ENCODE results near the gene CWH43. TPM values are rescaled to one million over a fixed set of nuclear protein-coding genes. Genes with fewer than 3 reads are reported as not detected.
"Not testable (repeated sequence)": the region's sequence is repeated elsewhere in the genome, so short reads cannot be mapped to it uniquely, and the experiment has no call there.

Gene CWH43
- total and polyA plus RNA-seq, 2 donors (not counting 3 experiments of a cell fraction or from before 2014, with no cell fraction given): not detected

GRCh38 chr4:49091883-49092282, 105.8 kb downstream of the CWH43 start:
- H4K20me1 ChIP-seq (replicated peaks; ENCODE audit: control insufficient read depth, extremely low read depth, insufficient read depth, low read length); dilution Hi-C loops (cut with MboI; ENCODE audit: extremely low pct_ligation_motif_present, low sequenced_read_pairs); H3K9me1 ChIP-seq (replicated peaks; ENCODE audit: control insufficient read depth, extremely low read depth, insufficient read depth, low read length); BruUV-seq (replicated peaks); H3K27ac ChIP-seq (ENCODE audit: insufficient read depth, low read depth, low read length); H3K9ac ChIP-seq (replicated peaks; ENCODE audit: extremely low read depth, insufficient read depth, low read length); H3K27me3 ChIP-seq (ENCODE audit: control insufficient read depth in 2 of 2, insufficient read depth in 2 of 2, low read length in 2 of 2); H3K4me1 ChIP-seq (ENCODE audit: control insufficient read depth, extremely low read depth, insufficient read depth, low read length); H3K36me3 ChIP-seq (ENCODE audit: control insufficient read depth in 2 of 2, extremely low read depth in 1 of 2, insufficient read depth in 2 of 2, low read length in 2 of 2); CTCF ChIA-PET; intact Hi-C loops (cut with micrococcal nuclease); H3K79me2 ChIP-seq (ENCODE audit: control insufficient read depth, insufficient read depth, low read length); H2AFZ ChIP-seq (ENCODE audit: low read depth, low read length); POLR2A ChIA-PET; H3K4me2 ChIP-seq (ENCODE audit: insufficient read depth, low read length); FAIRE-seq; H3K4me3 ChIP-seq (replicated peaks in 1 of 3; ENCODE audit: insufficient read depth in 1 of 3, low read depth in 1 of 3, low read length in 3 of 3): not testable (repeated sequence)
- H3K9me3 ChIP-seq (replicated peaks; ENCODE audit: control insufficient read depth, insufficient read depth, low read length): peaks cover 26% of the 10 kb centered on the region
- DNase-seq (ENCODE audit: low read depth, low spot score): peak; percentile 48

GRCh38 chr4:49092608-49093135, 106.6 kb downstream of the CWH43 start:
- peak; percentile 63 for DNase-seq (ENCODE audit: low read depth, low spot score)
- intact Hi-C loops (cut with micrococcal nuclease); BruUV-seq (replicated peaks); dilution Hi-C loops (cut with MboI; ENCODE audit: extremely low pct_ligation_motif_present, low sequenced_read_pairs); H3K27ac ChIP-seq (ENCODE audit: insufficient read depth, low read depth, low read length); H3K4me2 ChIP-seq (ENCODE audit: insufficient read depth, low read length); H3K36me3 ChIP-seq (ENCODE audit: control insufficient read depth in 2 of 2, extremely low read depth in 1 of 2, insufficient read depth in 2 of 2, low read length in 2 of 2); FAIRE-seq; H3K79me2 ChIP-seq (ENCODE audit: control insufficient read depth, insufficient read depth, low read length); H2AFZ ChIP-seq (ENCODE audit: low read depth, low read length); H3K27me3 ChIP-seq (ENCODE audit: control insufficient read depth in 2 of 2, insufficient read depth in 2 of 2, low read length in 2 of 2); H3K9ac ChIP-seq (replicated peaks; ENCODE audit: extremely low read depth, insufficient read depth, low read length); H3K4me3 ChIP-seq (replicated peaks in 1 of 3; ENCODE audit: insufficient read depth in 1 of 3, low read depth in 1 of 3, low read length in 3 of 3); CTCF ChIA-PET; POLR2A ChIA-PET; H3K9me1 ChIP-seq (replicated peaks; ENCODE audit: control insufficient read depth, extremely low read depth, insufficient read depth, low read length); H3K4me1 ChIP-seq (ENCODE audit: control insufficient read depth, extremely low read depth, insufficient read depth, low read length); H4K20me1 ChIP-seq (replicated peaks; ENCODE audit: control insufficient read depth, extremely low read depth, insufficient read depth, low read length): not testable (repeated sequence)
- peaks cover 29% of the 10 kb centered on the region for H3K9me3 ChIP-seq (replicated peaks; ENCODE audit: control insufficient read depth, insufficient read depth, low read length)

DNA sequence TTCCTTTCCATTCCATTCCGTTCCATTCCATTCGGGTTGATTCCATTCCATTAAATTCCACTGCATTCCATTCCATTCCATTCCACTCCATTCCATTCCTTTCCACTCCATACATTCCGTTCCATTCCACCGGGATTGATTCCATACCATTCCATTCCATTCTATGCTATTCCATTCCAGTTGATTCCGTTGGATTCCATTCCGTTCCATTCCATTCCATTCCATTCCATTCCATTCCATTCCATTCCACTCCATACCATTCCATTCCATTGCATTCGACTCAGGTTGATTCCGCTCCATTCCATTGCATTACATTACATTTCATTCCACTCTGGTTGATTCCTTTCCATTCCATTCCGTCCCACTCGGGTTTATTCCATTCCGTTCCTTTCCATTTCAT, 110.1 kb downstream of the CWH43 start:
- POLR2A ChIA-PET; H3K79me2 ChIP-seq (ENCODE audit: control insufficient read depth, insufficient read depth, low read length); H3K36me3 ChIP-seq (ENCODE audit: control insufficient read depth in 2 of 2, extremely low read depth in 1 of 2, insufficient read depth in 2 of 2, low read length in 2 of 2); FAIRE-seq; CTCF ChIA-PET; intact Hi-C loops (cut with micrococcal nuclease); dilution Hi-C loops (cut with MboI; ENCODE audit: extremely low pct_ligation_motif_present, low sequenced_read_pairs); H2AFZ ChIP-seq (ENCODE audit: low read depth, low read length); BruUV-seq (replicated peaks); H3K27ac ChIP-seq (ENCODE audit: insufficient read depth, low read depth, low read length); H3K9ac ChIP-seq (replicated peaks; ENCODE audit: extremely low read depth, insufficient read depth, low read length); H3K4me3 ChIP-seq (replicated peaks in 1 of 3; ENCODE audit: insufficient read depth in 1 of 3, low read depth in 1 of 3, low read length in 3 of 3); H3K4me2 ChIP-seq (ENCODE audit: insufficient read depth, low read length); H3K4me1 ChIP-seq (ENCODE audit: control insufficient read depth, extremely low read depth, insufficient read depth, low read length); H4K20me1 ChIP-seq (replicated peaks; ENCODE audit: control insufficient read depth, extremely low read depth, insufficient read depth, low read length); H3K27me3 ChIP-seq (ENCODE audit: control insufficient read depth in 2 of 2, insufficient read depth in 2 of 2, low read length in 2 of 2); H3K9me1 ChIP-seq (replicated peaks; ENCODE audit: control insufficient read depth, extremely low read depth, insufficient read depth, low read length): not testable (repeated sequence)
- DNase-seq (ENCODE audit: low read depth, low spot score): peak; percentile 52
- peaks cover 39% of the 10 kb centered on the region for H3K9me3 ChIP-seq (replicated peaks; ENCODE audit: control insufficient read depth, insufficient read depth, low read length)

DNA sequence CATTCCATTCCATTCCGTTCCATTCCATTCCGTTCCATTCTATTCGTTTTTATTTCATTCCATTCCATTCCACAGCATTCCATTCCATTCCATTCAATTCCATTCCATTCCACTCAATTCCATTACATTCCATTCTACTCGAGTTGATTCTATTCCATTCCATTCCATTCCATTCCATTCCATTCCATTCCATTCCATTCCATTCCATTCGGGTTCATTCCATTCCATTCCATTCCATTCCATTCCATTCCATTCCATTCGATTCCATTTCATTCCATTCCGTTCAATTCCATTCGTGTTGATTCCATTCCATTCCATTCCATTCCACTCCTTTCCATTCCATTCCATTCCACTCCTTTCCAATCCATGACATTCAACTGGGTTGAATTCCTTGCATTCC, 110.6 kb downstream of the CWH43 start:
- BruUV-seq (replicated peaks); H3K4me2 ChIP-seq (ENCODE audit: insufficient read depth, low read length); dilution Hi-C loops (cut with MboI; ENCODE audit: extremely low pct_ligation_motif_present, low sequenced_read_pairs); intact Hi-C loops (cut with micrococcal nuclease); H3K27ac ChIP-seq (ENCODE audit: insufficient read depth, low read depth, low read length); H3K9me1 ChIP-seq (replicated peaks; ENCODE audit: control insufficient read depth, extremely low read depth, insufficient read depth, low read length); H3K79me2 ChIP-seq (ENCODE audit: control insufficient read depth, insufficient read depth, low read length); H3K4me1 ChIP-seq (ENCODE audit: control insufficient read depth, extremely low read depth, insufficient read depth, low read length); DNase-seq (ENCODE audit: low read depth, low spot score); H3K9ac ChIP-seq (replicated peaks; ENCODE audit: extremely low read depth, insufficient read depth, low read length); H3K36me3 ChIP-seq (ENCODE audit: control insufficient read depth in 2 of 2, extremely low read depth in 1 of 2, insufficient read depth in 2 of 2, low read length in 2 of 2); FAIRE-seq; H3K4me3 ChIP-seq (replicated peaks in 1 of 3; ENCODE audit: insufficient read depth in 1 of 3, low read depth in 1 of 3, low read length in 3 of 3); H2AFZ ChIP-seq (ENCODE audit: low read depth, low read length); CTCF ChIA-PET; H3K27me3 ChIP-seq (ENCODE audit: control insufficient read depth in 2 of 2, insufficient read depth in 2 of 2, low read length in 2 of 2); POLR2A ChIA-PET; H4K20me1 ChIP-seq (replicated peaks; ENCODE audit: control insufficient read depth, extremely low read depth, insufficient read depth, low read length): not testable (repeated sequence)
- peaks cover 35% of the 10 kb centered on the region for H3K9me3 ChIP-seq (replicated peaks; ENCODE audit: control insufficient read depth, insufficient read depth, low read length)
